Measurements from ENCODE around the gene FUOM.

GRCh38 chr10:133336118-133336576 is 21.7 kb downstream of the FUOM start:
- TF ChIP-seq EP300 (IDR thresholded peaks at IDR 0.05; ENCODE audit: borderline replicate concordance): no peak
- TF ChIP-seq TAF1 (IDR thresholded peaks at IDR 0.05; ENCODE audit: low read depth): no peak
- TF ChIP-seq YY1 (IDR thresholded peaks at IDR 0.05; ENCODE audit: low read depth): no peak
- no peak for TF ChIP-seq FOXM1 (IDR thresholded peaks at IDR 0.05; ENCODE audit: borderline replicate concordance, low read depth)
- TF ChIP-seq ZBTB7A (IDR thresholded peaks at IDR 0.05; ENCODE audit: low read depth): peak; percentile 95
- TF ChIP-seq RAD21 (IDR thresholded peaks at IDR 0.05; ENCODE audit: low read depth): no peak
- no peak for TF ChIP-seq EGR1 (IDR thresholded peaks at IDR 0.05)
- no peak for TF ChIP-seq TEAD4 (IDR thresholded peaks at IDR 0.05)
- no peak for TF ChIP-seq CEBPB (IDR thresholded peaks at IDR 0.05)
- TF ChIP-seq, protein P1, sequence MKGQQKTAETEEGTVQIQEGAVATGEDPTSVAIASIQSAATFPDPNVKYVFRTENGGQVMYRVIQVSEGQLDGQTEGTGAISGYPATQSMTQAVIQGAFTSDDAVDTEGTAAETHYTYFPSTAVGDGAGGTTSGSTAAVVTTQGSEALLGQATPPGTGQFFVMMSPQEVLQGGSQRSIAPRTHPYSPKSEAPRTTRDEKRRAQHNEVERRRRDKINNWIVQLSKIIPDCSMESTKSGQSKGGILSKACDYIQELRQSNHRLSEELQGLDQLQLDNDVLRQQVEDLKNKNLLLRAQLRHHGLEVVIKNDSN (IDR thresholded peaks at IDR 0.05): no peak
- TF ChIP-seq, protein P2, sequence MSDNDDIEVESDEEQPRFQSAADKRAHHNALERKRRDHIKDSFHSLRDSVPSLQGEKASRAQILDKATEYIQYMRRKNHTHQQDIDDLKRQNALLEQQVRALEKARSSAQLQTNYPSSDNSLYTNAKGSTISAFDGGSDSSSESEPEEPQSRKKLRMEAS (IDR thresholded peaks at IDR 0.05): no peak
- no peak for TF ChIP-seq CREB1 (IDR thresholded peaks at IDR 0.05; ENCODE audit: low read depth)
- TF ChIP-seq TCF12 (IDR thresholded peaks at IDR 0.05; ENCODE audit: low read depth): no peak
- TF ChIP-seq, protein P3, sequence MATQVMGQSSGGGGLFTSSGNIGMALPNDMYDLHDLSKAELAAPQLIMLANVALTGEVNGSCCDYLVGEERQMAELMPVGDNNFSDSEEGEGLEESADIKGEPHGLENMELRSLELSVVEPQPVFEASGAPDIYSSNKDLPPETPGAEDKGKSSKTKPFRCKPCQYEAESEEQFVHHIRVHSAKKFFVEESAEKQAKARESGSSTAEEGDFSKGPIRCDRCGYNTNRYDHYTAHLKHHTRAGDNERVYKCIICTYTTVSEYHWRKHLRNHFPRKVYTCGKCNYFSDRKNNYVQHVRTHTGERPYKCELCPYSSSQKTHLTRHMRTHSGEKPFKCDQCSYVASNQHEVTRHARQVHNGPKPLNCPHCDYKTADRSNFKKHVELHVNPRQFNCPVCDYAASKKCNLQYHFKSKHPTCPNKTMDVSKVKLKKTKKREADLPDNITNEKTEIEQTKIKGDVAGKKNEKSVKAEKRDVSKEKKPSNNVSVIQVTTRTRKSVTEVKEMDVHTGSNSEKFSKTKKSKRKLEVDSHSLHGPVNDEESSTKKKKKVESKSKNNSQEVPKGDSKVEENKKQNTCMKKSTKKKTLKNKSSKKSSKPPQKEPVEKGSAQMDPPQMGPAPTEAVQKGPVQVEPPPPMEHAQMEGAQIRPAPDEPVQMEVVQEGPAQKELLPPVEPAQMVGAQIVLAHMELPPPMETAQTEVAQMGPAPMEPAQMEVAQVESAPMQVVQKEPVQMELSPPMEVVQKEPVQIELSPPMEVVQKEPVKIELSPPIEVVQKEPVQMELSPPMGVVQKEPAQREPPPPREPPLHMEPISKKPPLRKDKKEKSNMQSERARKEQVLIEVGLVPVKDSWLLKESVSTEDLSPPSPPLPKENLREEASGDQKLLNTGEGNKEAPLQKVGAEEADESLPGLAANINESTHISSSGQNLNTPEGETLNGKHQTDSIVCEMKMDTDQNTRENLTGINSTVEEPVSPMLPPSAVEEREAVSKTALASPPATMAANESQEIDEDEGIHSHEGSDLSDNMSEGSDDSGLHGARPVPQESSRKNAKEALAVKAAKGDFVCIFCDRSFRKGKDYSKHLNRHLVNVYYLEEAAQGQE (IDR thresholded peaks at IDR 0.05; ENCODE audit: low read depth): no peak

Measured in Ishikawa (cell line).